ENCODE data around the gene KBTBD12.

DNA sequence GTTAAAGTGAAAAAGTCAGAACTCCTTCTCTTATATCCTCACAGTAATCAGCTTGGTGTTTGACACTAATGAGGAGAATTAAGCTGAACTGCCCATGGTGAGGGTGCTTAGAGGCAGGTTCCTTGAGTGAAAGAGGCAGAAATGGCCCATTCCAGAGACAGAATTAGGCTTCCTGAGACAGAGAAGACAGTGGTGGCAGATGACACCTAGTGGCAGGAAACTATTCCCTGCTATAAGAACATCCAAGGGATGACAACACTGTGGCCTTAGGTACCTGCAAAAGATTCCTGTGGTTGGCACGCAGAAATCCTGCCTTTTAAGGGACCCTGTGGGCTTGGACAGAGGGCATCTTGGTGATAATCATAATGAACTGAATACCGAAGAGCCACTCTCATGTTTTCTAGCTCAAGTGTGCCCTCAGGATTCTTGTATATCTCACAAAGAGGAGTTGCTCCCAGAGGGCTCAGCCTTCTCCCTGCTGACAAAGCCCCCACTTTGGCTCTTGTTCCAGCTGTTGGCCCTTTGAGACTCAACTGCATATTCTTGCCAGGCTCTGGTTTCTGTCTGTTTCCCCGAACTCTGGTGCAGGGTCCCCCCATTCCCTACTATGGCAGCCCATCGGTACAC is 56.0 kb downstream of the KBTBD12 start:
- no peak for TF ChIP-seq POLR2A (IDR thresholded peaks at IDR 0.05)
- TF ChIP-seq EP300 (IDR thresholded peaks at IDR 0.05), result no peak

All from tibial nerve (tissue), 3 donors.